ENCODE results near the gene PSMB4. TPM values are rescaled to one million over a fixed set of nuclear protein-coding genes. Genes with fewer than 3 reads are reported as not detected.
A peak's percentile ranks its signal among the peaks of the same experiment; 100 is the strongest.
"Not testable (repeated sequence)": the region's sequence is repeated elsewhere in the genome, so short reads cannot be mapped to it uniquely, and the experiment has no call there.

The PSMB4 gene
- polyA plus RNA-seq, 4 donors = 238 to 292 (median 254) TPM

DNA sequence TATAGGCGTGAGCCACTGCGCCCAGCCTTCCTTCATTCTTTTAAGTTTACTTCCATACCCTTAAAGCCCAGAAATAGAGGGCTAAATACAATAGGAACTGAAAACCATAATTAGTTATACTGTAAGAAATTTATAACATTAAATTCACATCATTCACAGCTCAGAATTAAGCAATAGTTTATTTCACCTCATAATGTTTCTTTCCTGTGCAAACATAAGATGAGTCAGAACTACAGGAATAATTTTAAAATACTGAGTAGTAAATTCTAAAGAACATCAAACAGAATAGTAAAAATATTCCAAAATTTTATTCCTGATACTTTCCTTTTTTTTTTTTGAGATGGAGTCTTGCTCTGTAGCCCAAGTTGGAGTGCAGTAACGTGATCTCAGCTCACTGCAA lies 35.8 kb downstream of the PSMB4 start:
- DNase-seq (ENCODE audit: low read depth in 4 of 4, low spot score in 2 of 4) = no peak

DNA sequence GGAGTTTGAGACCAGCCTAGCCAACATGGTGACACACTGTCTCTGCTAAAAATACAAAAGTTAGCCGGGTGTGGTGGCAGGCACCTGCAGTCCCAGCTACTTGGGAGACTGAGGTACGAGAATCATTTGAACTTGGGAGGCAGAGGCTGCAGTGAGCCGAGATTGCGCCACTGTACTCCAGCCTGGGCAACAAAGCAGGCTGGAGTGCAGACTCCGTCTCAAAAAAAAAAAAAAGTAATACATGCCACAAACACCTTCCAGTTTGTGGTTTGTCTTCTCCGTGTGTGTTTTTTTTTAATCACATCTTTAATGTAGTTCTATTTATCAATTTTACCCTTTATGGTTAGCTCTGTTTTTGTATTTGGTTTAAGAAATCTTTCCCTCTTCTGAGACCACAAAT lies 37.6 kb downstream of the PSMB4 start:
- no peak for DNase-seq (ENCODE audit: low read depth in 4 of 4, low spot score in 2 of 4)

DNA sequence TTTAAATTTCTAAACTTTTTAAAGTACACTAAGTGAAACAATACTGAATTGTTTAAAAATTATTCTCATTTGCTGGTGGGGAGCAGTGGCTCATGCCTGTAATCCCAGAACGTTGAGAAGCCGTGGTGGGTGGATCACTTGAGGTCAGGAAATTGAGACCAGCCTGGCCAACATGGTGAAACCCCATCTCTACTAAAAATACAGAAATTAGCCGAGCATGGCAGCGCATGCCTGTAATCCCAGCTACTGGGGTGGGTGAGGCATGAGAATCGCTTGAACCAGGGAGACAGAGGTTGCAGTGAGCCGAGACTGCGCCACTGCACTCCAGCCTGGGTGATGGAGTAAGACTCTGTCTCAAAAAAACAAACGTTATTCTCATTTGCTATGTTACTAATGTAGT lies 38.0 kb downstream of the PSMB4 start:
- DNase-seq (ENCODE audit: low read depth in 4 of 4, low spot score in 2 of 4) = not testable (repeated sequence)

DNA sequence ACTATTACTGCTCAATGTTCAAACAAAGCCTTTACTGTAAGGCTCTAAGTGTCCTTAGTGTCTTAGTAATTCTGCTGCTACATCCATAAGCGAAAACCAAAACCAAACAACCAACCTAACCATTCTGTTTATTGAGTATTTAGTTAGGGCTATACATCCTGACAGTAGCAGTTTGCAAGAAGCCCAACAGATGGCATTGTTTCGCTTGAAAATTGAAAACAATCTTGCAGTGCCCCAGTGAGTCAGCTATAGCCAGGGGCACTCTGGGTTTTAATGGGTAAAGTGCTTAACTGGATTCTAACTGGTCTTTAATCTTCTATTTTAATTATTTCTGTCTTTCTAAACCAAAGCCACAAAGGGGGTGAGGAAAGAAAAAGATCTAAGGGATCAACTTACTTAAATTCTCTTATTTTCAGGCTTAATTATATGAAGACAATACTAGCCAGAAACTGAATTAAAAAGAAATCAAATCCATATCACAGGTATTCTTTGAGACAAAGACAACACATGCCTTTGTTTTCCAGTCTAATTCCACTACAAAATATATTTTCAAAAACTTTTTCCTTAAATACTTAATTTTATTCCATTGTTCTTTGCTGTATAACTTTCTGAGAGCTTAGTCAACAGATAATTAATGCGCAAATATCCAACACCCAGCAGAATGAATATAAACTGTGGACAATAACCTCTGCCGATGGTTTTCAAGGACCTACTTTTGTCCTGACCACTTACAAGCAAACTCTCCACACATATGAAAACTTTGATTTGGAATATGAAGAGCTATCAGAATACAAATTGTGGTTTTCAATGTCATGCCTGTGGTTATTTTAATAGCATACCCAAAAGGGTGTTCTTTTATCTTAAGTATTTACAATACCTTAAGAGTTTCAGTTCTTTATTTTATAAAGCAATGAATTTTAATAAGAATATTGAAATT lies 44.7 kb downstream of the PSMB4 start:
- peak in 1 of 4 donors; percentile 54 for DNase-seq (ENCODE audit: low read depth in 4 of 4, low spot score in 2 of 4)

DNA sequence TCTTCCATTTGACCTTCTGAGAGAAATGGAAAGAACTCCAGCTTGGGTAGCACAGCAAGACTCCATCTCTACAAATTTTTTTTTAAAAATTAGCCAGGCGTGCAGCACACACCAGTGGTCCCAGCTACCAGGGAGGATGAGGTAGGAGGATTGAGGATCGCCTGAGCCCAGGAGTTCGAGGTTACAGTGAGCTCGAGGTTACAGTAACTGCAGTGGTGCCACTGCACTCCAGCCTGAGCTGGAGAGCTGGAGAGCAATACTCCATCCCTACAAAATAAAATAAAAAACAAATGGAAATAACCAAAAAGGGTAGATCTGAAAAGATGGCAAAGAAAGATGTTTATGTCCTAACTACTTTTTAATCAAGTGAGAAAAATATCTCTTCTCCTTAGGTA lies 45.4 kb downstream of the PSMB4 start:
- no peak for DNase-seq (ENCODE audit: low read depth in 4 of 4, low spot score in 2 of 4)

DNA sequence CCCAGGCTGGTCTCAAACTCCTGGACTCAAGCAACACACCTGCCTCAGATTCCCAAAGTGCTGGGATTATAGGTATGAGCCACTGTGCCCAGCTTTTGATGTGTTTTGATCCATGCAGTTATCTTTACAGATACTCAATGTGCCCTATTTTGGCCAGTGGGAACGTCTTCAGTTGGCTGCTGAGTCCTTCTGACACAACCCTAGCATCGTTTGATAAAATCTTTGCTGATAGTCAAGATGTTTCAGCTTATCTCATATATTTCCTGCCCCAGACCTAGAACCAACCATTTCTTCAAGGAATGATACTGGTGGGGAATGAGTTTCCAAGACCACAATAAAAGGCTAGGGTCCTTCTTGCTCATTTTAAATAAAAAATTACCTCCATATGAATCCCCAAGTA lies 48.3 kb downstream of the PSMB4 start:
- DNase-seq (ENCODE audit: low read depth in 4 of 4, low spot score in 2 of 4) = no peak

Other genes with a start within 250 kb of the PSMB4 start
- 1 to 10 TPM; 1.2 to 2.2 (median 1.3) TPM for gene TNFAIP8L2, start 242.9 kb upstream of the PSMB4 start, polyA plus RNA-seq (ENCODE audit: insufficient read length in 4 of 4)
- gene LYSMD1, start 233.7 kb upstream of the PSMB4 start, polyA plus RNA-seq (ENCODE audit: insufficient read length in 4 of 4) = 10 to 100 TPM; 15.6 to 19.7 (median 16.8) TPM
- 10 to 100 TPM; 35.1 to 42.5 (median 41.1) TPM for gene SCNM1, start 233.4 kb upstream of the PSMB4 start, polyA plus RNA-seq (ENCODE audit: insufficient read length in 4 of 4)
- 1 to 10 TPM in 3 of 4 donors, under 1 TPM in 1; 0.75 to 1.5 (median 1.2) TPM for gene TMOD4, start 223.6 kb upstream of the PSMB4 start, polyA plus RNA-seq (ENCODE audit: insufficient read length in 4 of 4)
- gene VPS72, start 209.4 kb upstream of the PSMB4 start, polyA plus RNA-seq (ENCODE audit: insufficient read length in 4 of 4) = 10 to 100 TPM; 66.6 to 74.2 (median 71.6) TPM
- gene PIP5K1A, start 201.0 kb upstream of the PSMB4 start, polyA plus RNA-seq (ENCODE audit: insufficient read length in 4 of 4) = 10 to 100 TPM; 51.5 to 76.7 (median 70.4) TPM
- gene PSMD4, start 144.8 kb upstream of the PSMB4 start, polyA plus RNA-seq (ENCODE audit: insufficient read length in 4 of 4) = 100 to 1,000 TPM; 162 to 171 (median 168) TPM
- 10 to 100 TPM; 21.6 to 30.0 (median 26.4) TPM for gene ZNF687, start 117.3 kb upstream of the PSMB4 start, polyA plus RNA-seq (ENCODE audit: insufficient read length in 4 of 4)
- gene PI4KB, start 72.2 kb upstream of the PSMB4 start, polyA plus RNA-seq (ENCODE audit: insufficient read length in 4 of 4) = 10 to 100 TPM; 59.0 to 77.4 (median 67.2) TPM
- 10 to 100 TPM; 43.5 to 49.2 (median 47.0) TPM for gene RFX5, start 52.3 kb upstream of the PSMB4 start, polyA plus RNA-seq (ENCODE audit: insufficient read length in 4 of 4)
- gene SELENBP1, start 26.9 kb upstream of the PSMB4 start, polyA plus RNA-seq (ENCODE audit: insufficient read length in 4 of 4) = 10 to 100 TPM; 52.1 to 60.5 (median 52.9) TPM
- 100 to 1,000 TPM in 2 of 4 donors, 10 to 100 TPM in 2; 75.0 to 170 (median 125) TPM for gene POGZ, start 59.9 kb downstream of the PSMB4 start, polyA plus RNA-seq (ENCODE audit: insufficient read length in 4 of 4)
- gene CGN, start 111.8 kb downstream of the PSMB4 start, polyA plus RNA-seq (ENCODE audit: insufficient read length in 4 of 4) = 10 to 100 TPM; 28.3 to 53.4 (median 44.4) TPM
- gene TUFT1, start 140.7 kb downstream of the PSMB4 start, polyA plus RNA-seq (ENCODE audit: insufficient read length in 4 of 4) = 10 to 100 TPM; 11.0 to 14.2 (median 11.6) TPM
- gene SNX27, start 212.5 kb downstream of the PSMB4 start, polyA plus RNA-seq (ENCODE audit: insufficient read length in 4 of 4) = 10 to 100 TPM; 16.3 to 29.6 (median 23.0) TPM

Measured in left renal cortex interstitium (tissue), 4 donors.